ENCODE data around the gene FH.

Gene FH

GRCh38 chr1:241457421-241457820 is 62.1 kb downstream of the FH start:
- H3K4me3 ChIP-seq (ENCODE audit: low read depth, low read length), result no peak overlapping the region
- ChIA-PET CTCF (no interaction called here), POLR2A (no interaction called here)
- no peak for DNase-seq (ENCODE audit: low read depth, low spot score)
- TF ChIP-seq CTCF (IDR thresholded peaks at IDR 0.05; ENCODE audit: insufficient read depth, low read length, missing control alignments), result no peak

- CTCF ChIA-PET, result no interaction called here
- POLR2A ChIA-PET, result no interaction called here
- DNase-seq (ENCODE audit: low read depth, low spot score), result no peak
- TF ChIP-seq CTCF (IDR thresholded peaks at IDR 0.05; ENCODE audit: insufficient read depth, low read length, missing control alignments), result no peak
- no peak overlapping the region for H3K4me3 ChIP-seq (ENCODE audit: low read depth, low read length)
These were observed 62.8 kb downstream of the FH start for GRCh38 chr1:241456743-241457142.

- no peak for TF ChIP-seq CTCF (IDR thresholded peaks at IDR 0.05; ENCODE audit: insufficient read depth, low read length, missing control alignments)
- CTCF ChIA-PET, result interaction anchor here (0.9 kb wide), 1 partner anchor 32 kb away, joined by 3 read pairs; no protein-coding TSS in a partner anchor
- DNase-seq (ENCODE audit: low read depth, low spot score), result no peak
- POLR2A ChIA-PET, result no interaction called here
- H3K4me3 ChIP-seq (ENCODE audit: low read depth, low read length), result no peak overlapping the region
These were observed 65.8 kb downstream of the FH start for GRCh38 chr1:241453732-241454131.

GRCh38 chr1:241451956-241452355 is 67.6 kb downstream of the FH start:
- no peak for TF ChIP-seq CTCF (IDR thresholded peaks at IDR 0.05; ENCODE audit: insufficient read depth, low read length, missing control alignments)
- DNase-seq (ENCODE audit: low read depth, low spot score), result no peak
- H3K4me3 ChIP-seq (ENCODE audit: low read depth, low read length), result no peak overlapping the region
- CTCF ChIA-PET, result no interaction called here
- POLR2A ChIA-PET, result no interaction called here

All from AG04449 (cell line).